ENCODE results near the gene MUS81.
"Not testable (repeated sequence)": the region's sequence is repeated elsewhere in the genome, so short reads cannot be mapped to it uniquely, and the experiment has no call there.

The MUS81 gene

GRCh38 chr11:65847746-65848145, 12.5 kb upstream of the MUS81 start:
- no peak for DNase-seq (ENCODE audit: low read depth, low spot score)

DNA sequence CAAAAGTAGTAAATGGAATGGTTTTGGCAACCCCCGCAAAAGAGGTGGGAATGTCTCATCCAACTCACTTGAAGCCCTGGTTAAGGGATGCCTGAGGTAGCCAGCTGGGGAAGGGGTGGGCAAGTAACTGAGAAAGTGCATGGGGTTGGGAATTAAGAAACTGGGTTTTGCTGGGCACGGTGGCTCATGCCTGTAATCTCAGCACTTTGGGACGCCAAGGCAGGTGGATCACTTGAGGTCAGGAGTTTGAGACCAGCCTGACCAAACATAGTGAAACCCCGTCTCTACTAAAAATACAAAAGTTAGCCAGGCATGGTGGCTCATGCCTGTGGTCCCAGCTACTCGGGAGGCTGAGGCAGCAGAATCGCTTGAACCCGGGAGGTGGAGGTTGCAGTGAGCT, 11.5 kb upstream of the MUS81 start:
- not testable (repeated sequence) for DNase-seq (ENCODE audit: low read depth, low spot score)

- DNase-seq (ENCODE audit: low read depth, low spot score), result no peak
Observed at GRCh38 chr11:65849366-65849765, 10.9 kb upstream of the MUS81 start.

DNA sequence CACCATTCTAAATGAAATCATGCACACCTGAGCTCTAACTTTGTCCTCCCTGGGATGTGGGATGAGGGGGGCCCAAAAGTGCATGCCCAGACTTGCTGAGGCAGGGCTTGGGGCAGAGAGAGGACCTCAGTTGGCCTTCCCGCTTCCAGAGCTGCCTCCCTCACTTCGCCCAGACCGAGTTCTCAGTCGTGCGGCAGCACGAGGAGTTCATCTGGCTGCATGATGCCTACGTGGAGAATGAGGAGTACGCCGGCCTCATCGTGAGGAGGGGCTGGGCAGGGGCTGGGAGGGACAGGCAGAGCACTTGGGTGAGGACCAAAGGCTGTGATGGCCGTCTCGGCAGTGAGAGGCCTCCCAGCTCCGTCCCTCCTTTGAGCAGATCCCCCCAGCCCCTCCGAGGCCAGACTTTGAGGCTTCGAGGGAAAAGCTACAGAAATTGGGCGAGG, 10.4 kb upstream of the MUS81 start:
- no peak for DNase-seq (ENCODE audit: low read depth, low spot score)

GRCh38 chr11:65850217-65851082, 9.8 kb upstream of the MUS81 start:
- DNase-seq (ENCODE audit: low read depth, low spot score), result no peak

DNA sequence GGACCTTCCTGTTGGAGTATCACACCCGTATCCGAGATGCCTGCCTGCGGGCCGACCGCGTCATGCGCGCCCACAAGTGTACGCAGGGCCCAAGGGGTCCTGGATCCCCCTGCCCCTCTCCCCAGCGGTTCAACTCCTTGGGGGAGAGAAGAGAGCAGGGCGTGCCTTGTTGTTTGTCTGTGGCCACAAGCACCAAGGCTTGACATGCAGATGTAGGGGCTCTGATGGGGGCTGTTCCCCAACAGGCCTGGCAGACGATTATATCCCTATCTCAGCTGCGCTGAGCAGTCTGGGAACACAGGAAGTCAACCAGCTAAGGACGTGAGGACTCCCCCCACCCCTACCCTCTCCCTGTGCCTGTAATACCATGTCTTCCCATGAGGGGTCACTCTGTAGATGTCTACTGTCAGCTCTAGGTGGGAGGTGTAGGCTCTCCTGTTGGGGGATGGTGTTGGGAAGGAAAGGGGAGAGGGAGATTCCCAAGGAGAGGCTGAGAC, 9.1 kb upstream of the MUS81 start:
- DNase-seq (ENCODE audit: low read depth, low spot score), result no peak

- no peak for DNase-seq (ENCODE audit: low read depth, low spot score)
Observed at GRCh38 chr11:65851811-65852507, 8.3 kb upstream of the MUS81 start.

DNA sequence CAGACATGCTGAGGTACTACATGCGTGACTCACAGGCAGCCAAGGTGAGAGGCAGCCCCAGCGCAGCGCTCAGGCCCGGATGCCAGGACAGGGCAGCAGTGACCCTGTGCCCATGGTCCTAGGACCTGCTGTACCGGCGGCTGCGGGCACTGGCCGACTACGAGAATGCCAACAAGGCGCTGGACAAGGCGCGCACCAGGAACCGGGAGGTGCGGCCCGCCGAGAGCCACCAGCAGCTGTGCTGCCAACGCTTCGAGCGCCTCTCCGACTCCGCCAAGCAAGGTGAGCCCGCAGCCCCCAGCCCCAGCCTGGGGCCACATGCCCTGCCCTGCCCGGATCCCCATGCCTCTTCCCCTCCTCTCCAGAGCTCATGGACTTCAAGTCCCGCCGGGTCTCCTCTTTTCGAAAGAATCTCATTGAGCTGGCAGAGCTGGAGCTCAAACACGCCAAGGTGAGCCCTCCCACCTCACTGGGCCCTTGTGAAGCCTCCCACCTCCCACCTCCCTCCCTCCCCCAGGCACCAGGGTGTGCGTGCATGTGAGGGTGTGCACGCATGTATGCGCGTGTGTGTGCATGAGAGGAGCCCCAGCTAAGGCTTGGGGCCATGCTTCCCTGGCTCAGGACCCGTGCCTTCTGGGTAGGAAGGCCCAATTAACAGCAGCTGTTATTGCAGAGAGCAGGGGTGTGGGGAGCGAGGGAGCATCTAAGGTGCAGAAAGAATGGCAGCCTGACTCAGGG, 7.6 kb upstream of the MUS81 start:
- no peak for DNase-seq (ENCODE audit: low read depth, low spot score)

DNA sequence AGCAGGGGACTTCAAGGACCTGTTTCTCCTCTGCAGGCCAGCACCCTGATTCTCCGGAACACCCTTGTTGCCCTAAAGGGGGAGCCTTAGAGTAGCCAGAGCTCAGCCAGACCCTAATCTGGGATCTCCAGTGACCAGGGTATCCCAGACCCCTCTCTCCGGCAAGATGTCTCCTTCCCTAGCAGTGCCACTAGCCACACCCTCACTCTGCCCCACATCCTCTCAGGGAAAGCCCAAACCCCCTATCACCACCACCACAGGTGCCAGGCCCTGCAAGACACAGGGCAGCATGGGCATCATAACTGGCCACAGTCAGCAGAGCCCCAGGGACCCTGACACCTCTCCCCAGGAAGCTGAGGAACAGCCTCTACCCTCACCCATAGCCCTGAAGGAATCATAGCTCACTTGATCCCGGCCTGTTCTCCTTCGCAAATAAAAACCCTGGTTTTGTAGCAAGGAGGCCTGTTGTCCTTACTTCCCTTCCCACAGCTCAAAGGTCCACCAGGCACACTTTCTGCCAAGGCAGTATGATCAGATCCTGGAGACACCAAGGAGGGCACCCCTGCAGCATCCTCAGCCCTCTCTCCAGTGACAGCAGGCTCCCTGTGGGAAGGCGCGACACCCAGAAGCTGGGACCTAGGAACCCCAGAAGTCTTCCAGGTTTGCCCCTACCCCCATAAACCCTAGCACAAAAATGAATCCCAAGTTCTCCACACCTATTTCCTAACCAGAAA, 6.8 kb upstream of the MUS81 start:
- DNase-seq (ENCODE audit: low read depth, low spot score), result no peak

- DNase-seq (ENCODE audit: low read depth, low spot score), result no peak
Observed at GRCh38 chr11:65854161-65854592, 6.1 kb upstream of the MUS81 start.

- DNase-seq (ENCODE audit: low read depth, low spot score), result no peak
Observed at GRCh38 chr11:65854852-65855837, 5.1 kb upstream of the MUS81 start.

DNA sequence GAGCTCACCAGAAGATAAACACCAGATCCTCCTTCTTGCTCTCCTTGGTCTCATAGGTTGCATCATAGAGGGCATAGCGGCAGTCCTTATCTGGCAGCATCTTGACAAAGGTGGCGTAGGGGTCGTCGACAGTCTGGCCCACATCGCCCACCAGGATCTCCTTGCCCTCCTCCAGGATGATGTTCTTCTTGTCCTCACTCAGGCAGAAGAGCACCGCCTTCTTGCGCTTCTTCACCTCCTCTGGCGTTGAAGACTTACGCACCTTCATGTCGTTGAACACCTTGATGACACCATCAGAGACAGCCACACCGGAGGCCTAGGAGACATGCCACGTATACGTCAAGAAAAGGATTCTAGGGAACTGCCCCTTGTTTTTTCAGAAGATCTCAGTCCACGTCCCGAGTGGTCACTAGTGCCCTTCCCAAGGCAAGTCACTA, 4.3 kb upstream of the MUS81 start:
- no peak for DNase-seq (ENCODE audit: low read depth, low spot score)

GRCh38 chr11:65856689-65857499, 3.3 kb upstream of the MUS81 start:
- peak; percentile 67 for DNase-seq (ENCODE audit: low read depth, low spot score)

- peak; percentile 31 for DNase-seq (ENCODE audit: low read depth, low spot score)
Observed at GRCh38 chr11:65857500-65857852, 2.8 kb upstream of the MUS81 start.

DNA sequence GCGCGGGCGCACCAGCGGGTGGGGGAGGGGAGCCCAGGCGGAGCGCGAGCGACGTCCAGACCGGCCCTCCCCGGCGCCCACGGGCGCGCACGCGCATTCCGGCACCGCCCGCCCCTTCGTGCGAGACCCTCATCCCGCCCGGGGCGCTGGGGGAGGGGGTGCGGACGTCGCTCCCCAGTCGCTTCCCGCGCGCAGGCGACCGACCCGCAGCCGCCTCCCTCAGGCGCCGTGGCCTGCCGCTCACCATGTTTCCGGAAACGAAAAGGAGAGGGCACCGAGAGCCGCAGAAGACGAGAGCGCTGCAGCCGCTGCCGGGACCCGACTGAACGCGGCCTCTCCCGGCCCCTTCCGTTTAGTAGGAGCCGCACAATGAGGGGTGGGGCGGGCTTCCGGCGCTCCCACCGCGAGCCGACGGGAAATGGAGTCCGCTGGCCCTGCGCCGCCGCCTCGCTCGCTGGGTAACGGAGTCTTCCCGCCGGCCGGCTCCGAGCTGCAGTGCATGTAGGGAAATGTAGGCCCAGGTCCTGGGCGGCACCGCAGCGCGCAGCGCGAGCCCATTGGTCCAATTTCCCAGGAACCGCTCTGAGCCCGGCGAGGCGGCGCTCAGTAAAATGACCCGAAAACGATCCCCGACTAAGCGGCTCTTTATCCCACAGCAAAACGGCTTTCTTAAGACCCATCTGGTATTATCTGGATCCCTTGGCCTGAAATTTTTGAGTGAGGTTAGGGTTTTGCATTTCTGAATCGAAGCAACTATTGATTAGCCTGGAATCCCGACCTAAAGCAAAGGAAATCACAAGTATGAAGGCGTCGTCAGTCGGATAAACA, 2.2 kb upstream of the MUS81 start, which contains the start of gene CFL1:
Gene CFL1 (minus strand): TSS at position 328 of the 828 bp plus-strand sequence. CDS start 81 bp downstream, at position 247.
- peak; percentile 92 for DNase-seq (ENCODE audit: low read depth, low spot score)

- DNase-seq (ENCODE audit: low read depth, low spot score), result no peak
Observed at GRCh38 chr11:65858681-65859087, 1.5 kb upstream of the MUS81 start.

DNA sequence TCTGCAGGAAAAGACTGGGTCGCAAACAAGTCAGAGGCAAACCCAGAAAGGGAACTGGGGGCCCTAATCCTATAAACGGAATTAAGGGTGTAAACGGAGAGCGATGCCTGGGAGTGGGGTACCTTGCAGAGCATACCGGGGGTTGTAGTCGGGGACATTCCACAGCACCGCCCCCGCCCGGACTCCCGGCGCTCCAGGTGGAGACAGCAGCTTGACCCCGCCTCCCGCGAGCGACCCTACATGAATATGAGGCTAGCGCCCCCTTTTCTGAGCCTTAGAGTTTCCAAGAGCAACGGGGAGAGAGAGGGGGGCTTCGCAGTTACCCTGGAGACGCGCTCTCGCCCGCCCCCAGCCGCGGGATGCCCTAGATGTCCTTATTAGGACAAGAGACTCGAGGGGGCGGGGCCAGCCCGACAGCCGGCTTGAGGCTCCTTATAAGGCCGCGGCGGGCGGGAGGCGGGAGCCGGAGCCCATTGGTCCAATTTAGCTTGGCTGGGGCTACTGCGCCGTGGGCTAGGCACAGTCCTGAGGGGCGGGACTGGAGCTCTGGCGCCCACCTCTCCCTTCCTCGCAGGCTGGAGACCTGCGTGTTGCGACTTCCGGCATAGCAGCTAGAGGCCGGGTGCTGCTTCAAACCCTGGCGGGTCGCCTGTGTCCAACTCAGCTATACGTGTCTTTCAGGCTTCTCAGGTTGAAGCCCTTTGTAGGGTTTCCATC, 980 bp upstream of the MUS81 start:
- DNase-seq (ENCODE audit: low read depth, low spot score), result peak; percentile 93
